Measurements from ENCODE around the gene UBTD1. TPM values are rescaled to one million over a fixed set of nuclear protein-coding genes. Genes with fewer than 3 reads are reported as not detected.

UBTD1 gene
- total RNA-seq, 1 experiment from 2014 or later: 19.0 TPM

DNA sequence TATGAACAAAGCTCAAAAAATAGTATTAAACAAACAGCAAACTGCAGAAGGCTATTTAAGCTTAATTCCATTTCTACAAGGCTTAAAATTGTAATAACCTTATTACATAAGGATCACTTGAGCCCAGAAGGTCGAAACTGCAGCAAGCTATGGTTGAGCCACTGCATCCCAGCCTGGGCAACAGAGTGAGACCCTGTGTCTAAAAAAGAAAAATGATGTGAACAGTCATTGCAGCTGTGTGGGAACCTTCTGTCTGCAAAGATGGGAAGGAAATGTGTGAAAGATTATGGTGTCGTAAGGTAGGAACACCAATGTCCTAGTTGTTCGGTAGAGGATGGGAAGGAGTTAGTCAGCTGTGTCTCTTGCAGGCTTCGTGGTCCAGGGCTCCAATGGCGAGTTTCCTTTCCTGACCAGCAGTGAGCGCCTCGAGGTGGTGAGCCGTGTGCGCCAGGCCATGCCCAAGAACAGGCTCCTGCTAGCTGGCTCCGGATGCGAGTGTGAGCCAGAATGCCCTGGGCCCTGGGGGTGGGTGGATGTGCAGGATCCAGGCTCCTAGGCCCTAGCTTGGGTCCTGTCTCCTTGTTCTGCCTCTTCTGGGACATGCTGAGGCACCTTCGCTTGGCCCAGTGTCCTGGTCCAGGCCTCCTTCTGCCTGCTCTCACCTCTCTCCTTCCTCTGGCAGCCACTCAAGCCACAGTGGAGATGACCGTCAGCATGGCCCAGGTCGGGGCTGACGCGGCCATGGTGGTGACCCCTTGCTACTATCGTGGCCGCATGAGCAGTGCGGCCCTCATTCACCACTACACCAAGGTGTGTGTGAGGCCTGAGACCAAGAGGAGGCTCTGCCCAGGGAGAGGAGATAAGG lies 99.9 kb downstream of the UBTD1 start:
- Histone ChIP-seq H2BK20ac (ENCODE audit: low read depth, low read length, poor library complexity, severe bottlenecking) (no peak overlapping the region), H3K23ac (ENCODE audit: insufficient read length, low read depth, low read length) (no peak overlapping the region), H3T11ph (ENCODE audit: low read length) (no peak overlapping the region), H3K23me2 (ENCODE audit: insufficient read length, low read depth, low read length, poor library complexity, severe bottlenecking) (no peaks in the 10 kb centered on the region), H2BK12ac (ENCODE audit: insufficient read length, low read depth, low read length) (no peak overlapping the region), H2BK15ac (ENCODE audit: low read depth, low read length) (no peak overlapping the region), H3K4ac (ENCODE audit: low read depth, low read length) (no peak overlapping the region), H3K4me1 (ENCODE audit: insufficient read depth, low read length) (no peaks in the 10 kb centered on the region), H3K18ac (ENCODE audit: insufficient read length, low read depth, low read length) (no peak overlapping the region), H4K5ac (ENCODE audit: insufficient read length, low read depth, low read length) (no peak overlapping the region), H3K9me3 (ENCODE audit: control insufficient read depth, low read depth, low read length) (no peaks in the 10 kb centered on the region), H3K9ac (ENCODE audit: extremely low read depth, insufficient read length, low read length) (no peak overlapping the region), H4K91ac (ENCODE audit: insufficient read length, low read depth, low read length) (no peak overlapping the region), H2BK5ac (ENCODE audit: insufficient read length, low read length) (no peak overlapping the region), H3K4me2 (ENCODE audit: insufficient read depth, insufficient read length, low read length) (no peak overlapping the region), H2AK5ac (ENCODE audit: insufficient read length, low read length) (no peak overlapping the region), H3K79me1 (ENCODE audit: insufficient read depth, low read depth, low read length, poor library complexity, severe bottlenecking) (no peaks in the 10 kb centered on the region), H3K79me2 (ENCODE audit: insufficient read depth, low read length) (no peaks in the 10 kb centered on the region), H4K8ac (replicated peaks; ENCODE audit: insufficient read length, low read depth, low read length) (no peak overlapping the region), H4K20me1 (ENCODE audit: control insufficient read depth, insufficient read depth, insufficient read length) (no peaks in the 10 kb centered on the region), H3K27me3 (ENCODE audit: insufficient read depth, low read length) (no peaks in the 10 kb centered on the region), H2BK120ac (ENCODE audit: low read depth, low read length, poor library complexity, severe bottlenecking) (no peak overlapping the region), H3K56ac (ENCODE audit: insufficient read length, low read depth, low read length) (no peak overlapping the region), H3K14ac (ENCODE audit: insufficient read depth, low read length) (no peak overlapping the region; the same call in 1 of the 2 replicates), H2AFZ (ENCODE audit: low read length) (no peak overlapping the region), H3K27ac (ENCODE audit: insufficient read length, low read depth, low read length) (no peak overlapping the region)
- peak overlapping the region in 2 of 3 experiments; percentile 9 to 15; a peak in 1 of 7 replicates for H3K27ac Mint-ChIP-seq
- no peak for DNase-seq
- WGBS (ENCODE audit: extremely low coverage, insufficient read length, low lambda C conversion rate): no CpG with 5 or more reads among the region's 19 CpGs
- H3K4me3 Mint-ChIP-seq: no peak overlapping the region
- no peaks in the 10 kb centered on the region for H3K9me3 Mint-ChIP-seq
- H3K36me3 Mint-ChIP-seq (ENCODE audit: insufficient read depth in 1 of 3, low read depth in 3 of 3): no peaks in the 10 kb centered on the region
- TF ChIP-seq CTCF (conservative IDR thresholded peaks at IDR 0.05): no peak
- peaks cover 6 to 11% of the 10 kb centered on the region in 2 experiments; a peak in 3 of 4 replicates for H3K4me1 Mint-ChIP-seq
- no peaks in the 10 kb centered on the region; the same call in 1 of the 2 replicates for H3K27me3 Mint-ChIP-seq (ENCODE audit: low read depth)
